D341Med (cell line): ENCODE measurements around the gene PRSS38.
A peak's percentile ranks its signal among the peaks of the same experiment; 100 is the strongest.

Experiments
- DNase-seq: peaks from one replicate; pipeline ENCODE4 v3.0.0; 2012; ENCODE audit warnings: low spot score

Gene PRSS38

DNA sequence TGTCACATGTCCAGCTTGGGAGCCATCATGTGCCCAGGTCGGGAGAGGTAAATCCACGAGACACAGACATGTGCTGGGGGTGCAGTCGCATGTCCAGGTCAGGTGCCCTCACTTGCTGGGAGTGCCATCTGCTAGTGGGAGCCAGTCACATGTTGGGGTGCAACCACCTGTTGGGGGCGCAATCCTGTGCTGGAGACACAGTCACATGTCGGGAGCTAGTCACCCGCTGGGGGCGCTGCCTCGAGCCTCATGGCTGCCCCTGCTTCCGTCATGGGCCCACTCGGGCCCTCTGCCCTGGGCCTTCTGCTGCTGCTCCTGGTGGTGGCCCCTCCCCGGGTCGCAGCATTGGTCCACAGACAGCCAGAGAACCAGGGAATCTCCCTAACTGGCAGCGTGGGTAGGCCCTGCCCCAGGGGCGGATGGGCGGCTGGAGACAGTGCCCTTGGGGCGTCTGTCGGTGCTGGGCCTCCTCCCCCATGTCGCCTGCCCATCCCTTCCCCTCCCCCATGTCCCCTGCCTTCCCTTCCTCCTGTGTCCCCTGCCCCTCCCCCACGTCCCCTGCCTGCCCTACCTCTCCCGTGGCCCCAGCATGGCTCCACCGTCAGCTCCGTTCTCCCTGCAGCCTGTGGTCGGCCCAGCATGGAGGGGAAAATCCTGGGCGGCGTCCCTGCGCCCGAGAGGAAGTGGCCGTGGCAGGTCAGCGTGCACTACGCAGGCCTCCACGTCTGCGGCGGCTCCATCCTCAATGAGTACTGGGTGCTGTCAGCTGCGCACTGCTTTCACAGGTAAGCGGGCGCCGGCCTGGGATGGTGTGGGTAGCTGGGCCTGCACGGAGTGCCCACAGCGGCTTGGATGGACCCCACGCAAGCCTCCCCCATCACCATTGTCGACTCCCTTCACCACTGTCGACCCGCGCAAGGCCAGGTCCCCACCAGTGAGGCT lies at the start of gene PRSS38:
TSS of gene PRSS38 (plus strand) at position 208 of the 942 bp plus-strand sequence. CDS start at position 250, 42 bp downstream.
- peak; percentile 30 for DNase-seq

DNA sequence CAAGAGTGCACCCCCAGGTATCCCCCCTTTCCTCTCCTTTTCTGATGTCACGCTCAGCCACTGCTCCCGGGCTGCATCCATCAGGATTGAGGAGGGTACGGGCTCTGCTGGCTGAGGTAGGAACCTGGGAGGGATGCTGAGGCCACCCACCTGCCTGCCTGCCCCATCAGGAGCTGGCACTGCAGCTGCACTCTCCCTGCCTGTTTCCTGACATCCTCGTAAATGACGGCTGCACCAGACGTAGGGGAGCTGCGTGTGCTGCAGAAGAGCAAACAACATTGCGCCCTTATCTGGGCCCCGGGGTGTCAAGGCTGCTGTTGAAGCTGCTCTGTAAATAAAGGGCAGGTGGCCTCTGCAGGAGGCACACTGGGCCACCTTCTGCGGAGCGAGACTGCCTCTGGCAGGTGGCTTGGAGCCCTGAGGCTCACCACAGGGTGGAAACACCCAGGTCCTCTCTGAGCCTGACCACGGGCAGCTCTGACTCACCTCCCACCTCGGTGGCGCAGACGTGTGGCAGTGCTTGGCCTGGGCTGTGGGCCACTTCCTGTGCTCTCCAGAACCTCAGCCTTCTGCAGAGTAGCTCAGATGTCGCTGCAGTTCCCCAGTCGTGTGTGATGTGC lies 49.4 kb upstream of the PRSS38 start:
- no peak for DNase-seq

DNA sequence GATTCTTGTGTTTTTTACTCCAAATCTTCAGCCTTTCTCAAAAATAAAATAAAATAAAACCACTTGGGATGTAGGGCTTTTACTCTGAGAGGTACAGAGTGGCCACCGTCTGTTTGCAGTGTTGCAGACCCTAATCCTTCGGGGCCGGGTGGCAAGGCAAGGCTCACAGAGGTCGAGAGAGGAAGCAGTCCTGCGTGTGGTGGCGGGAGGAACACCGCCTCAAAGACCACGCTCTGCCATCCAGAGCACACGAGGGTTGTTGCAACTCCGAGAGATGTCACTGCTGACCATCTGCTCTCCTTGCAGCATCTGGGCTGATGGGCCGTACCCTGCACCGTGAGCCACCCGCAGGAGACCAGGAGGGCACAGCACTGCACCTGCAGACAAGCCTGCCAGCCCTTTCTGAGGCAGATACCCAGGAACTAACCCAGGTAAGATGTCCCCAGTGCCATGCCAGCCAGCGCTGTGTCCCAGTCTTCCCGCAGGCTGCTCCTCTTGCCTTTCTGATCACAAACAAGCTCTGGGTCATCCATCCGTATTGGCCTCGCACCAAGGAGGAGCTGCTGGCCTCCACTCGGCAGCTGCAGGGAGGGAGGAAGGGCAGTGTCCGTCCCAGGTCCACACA lies 48.7 kb upstream of the PRSS38 start:
- DNase-seq = no peak

DNA sequence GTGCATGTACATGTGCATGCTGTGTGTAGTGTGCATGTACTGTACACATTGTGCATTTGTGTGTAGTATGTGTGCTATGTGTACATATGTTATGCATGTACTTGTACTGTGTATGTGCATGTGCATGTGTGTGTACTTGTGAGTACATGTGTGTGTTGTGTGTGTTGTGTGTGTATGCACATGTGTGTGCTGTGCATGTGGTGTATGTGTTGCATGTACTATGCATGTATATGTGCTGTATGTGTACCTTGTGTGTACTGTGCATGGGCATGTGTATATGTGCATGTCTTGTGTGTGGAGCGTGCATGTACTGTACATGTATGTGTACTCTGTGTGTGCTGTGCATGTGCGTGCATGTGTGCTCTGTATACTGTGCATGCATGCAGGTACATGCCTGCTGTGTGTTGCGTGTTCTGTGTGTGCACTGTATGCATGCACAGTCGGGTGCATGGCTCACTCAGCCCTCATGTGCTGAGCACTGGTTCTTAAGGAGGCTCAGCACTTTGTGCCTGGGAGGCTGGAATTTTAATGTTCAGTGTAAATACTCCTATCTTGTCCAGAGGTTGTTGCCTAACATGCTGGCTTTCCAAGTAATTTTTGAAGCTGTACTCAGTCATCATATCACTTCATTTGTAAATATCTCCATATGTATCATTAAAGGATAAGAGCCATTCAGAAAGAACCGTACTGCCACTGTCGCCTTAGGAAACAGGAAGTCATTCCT lies 47.9 kb upstream of the PRSS38 start:
- no peak for DNase-seq

DNA sequence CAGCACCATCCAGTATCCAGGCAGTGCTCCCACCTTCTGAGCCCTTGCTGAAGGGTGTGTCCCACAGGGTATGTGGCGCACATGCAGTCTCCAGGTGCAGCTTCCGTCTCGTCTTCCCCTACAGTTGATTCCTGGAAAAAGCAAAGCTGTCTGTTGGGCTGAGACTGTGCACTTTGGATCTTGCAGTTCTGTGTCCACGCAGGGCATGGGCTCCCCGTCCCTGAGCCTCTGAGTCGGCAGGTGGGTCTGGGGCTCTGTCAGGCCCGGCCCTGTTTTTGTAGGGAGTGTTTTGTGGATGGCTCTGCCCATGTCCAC lies 47.4 kb upstream of the PRSS38 start:
- no peak for DNase-seq

DNA sequence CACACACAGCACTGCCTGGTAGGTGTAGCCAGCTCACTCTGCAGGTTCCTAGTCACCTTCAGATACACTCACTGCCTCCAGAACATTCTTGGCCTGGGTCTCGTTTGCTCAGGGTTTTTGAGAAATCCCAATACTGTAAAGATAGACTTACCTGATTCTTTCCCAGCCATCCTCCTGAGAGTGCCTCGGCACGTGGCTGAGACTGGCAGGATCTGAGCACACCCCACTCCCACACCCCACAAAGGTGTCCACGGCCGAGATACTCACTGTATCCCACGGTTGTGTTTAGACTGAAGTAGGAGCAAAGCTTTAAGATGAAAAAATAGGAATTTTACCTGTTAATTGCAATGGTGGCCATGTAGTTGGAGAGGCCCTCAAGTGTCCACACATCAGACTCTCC lies 46.8 kb upstream of the PRSS38 start:
- no peak for DNase-seq

DNA sequence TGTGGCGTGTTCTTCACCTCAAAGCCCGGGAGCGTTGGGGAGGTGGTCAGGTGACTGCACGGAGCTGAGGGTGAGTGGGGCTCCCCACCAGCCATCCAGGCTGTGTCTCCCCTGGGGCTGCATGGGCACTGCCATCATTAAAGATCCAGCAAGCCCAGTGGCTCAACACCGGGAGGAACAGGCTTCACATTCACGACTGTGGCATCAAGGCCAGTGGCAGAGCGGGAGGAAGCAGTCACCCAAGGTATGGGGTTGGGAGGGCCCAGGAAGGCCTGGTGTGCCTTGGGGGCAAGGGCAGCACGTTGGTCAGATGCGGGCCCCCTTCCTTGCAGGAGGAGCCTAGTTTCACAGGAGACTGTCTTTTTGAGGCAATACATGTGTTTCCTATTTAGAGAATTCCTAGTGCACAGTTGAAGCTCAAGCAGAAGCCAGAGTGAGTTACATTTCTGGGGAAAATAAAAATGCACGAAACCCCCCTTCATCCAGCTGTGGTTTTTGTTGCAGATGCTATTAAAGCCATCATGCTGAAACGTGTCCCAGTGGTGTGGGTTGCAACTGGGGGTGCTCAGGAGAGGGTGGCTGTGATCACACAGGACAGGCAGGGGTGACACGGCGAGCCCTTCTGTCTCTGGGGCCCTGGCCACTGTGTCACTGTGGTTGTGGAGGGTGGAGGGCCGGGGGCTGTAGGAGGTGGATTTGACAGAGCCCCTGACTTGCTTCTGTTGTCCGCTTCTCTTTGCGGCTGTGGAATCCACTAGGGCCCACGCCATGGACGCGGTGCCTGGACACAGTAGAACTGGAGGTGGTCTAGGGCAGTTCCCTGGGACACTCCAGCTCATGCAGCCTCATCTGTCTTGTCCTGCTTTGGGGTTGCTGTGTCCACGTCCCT lies 46.2 kb upstream of the PRSS38 start:
- no peak for DNase-seq

DNA sequence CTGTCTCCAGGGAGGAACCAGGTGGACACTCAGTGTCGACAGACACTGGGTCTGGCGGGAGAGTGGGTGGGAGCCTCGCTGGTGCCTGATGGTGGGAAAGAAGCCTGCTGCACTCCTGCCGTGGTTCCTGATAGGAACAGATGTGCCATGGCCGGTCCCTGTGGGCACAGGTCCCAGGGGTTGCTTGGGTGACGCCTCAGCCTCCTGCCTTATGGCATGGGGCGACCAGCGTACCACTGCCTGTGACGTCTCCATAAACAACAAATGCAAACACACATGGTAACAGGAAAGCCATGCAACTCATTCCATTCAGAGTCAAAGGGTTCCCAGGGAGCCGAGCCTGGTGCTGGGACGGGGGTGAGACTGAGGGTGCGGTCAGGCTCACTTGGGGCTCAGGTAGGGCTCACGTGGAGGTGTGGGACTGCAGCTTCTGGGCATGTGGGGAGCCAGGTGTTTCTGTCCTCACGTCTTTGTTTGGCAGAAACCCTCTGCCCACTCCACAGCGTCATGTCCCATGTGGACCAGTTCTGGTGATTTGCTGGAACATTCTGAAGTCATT lies 45.5 kb upstream of the PRSS38 start:
- DNase-seq = no peak

DNA sequence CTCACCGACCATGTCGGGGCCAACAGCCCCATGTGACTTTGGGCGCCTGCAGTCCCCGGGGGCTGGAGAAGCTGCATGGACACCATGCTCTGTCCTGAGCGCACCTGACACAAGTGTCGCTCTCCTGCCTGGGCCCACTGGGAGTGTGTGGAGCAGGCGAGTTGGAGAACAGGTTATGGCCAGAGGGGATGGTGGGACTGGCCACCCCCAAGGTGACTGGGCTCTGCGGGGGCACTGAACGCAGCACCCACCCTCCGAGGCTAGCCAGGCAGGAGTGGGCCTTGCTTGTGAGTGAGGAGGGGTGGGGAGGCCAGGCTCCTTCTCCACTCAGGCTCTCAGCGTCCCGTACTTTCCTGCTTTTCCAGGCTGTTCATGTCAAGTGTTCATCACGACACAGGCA lies 44.7 kb upstream of the PRSS38 start:
- no peak for DNase-seq

DNA sequence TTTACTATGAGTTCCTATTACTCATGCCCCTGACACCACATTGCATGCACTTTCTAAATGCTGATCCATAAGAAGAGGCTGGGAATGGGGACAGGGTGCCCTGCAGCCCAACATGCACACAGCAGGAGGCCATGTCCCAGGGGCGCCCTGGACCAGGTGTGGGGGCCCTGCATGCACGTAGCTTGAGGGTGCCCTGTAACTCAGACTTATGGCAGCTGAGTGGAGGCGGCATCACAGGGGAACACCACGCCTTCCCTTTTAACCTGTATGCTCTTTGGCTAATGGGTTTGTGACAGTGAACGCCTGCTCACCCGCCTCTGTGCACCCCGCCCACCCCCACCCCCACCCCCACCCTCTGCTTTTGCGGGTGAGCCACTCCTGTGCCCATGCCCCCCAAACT lies 44.1 kb upstream of the PRSS38 start:
- no peak for DNase-seq

DNA sequence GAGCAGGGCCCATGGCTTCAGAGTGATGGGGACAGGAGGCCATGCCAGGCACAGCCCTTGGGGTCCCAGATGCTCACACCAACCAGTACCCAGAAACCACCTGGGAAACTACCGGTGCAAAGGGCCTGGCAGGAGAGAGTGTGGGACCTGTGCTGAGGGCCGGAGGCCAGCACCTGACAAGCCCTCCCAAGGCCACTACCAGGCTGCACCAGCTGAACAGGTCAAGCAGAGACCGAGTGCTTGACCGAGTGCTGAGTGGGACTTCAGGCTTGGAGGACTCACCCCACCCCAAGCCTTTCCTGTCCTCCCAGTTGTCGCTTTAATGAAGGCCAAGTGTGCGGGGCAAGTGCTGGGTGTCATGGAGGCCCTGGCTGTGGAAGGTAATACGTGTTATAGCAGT lies 43.7 kb upstream of the PRSS38 start:
- DNase-seq = no peak

DNA sequence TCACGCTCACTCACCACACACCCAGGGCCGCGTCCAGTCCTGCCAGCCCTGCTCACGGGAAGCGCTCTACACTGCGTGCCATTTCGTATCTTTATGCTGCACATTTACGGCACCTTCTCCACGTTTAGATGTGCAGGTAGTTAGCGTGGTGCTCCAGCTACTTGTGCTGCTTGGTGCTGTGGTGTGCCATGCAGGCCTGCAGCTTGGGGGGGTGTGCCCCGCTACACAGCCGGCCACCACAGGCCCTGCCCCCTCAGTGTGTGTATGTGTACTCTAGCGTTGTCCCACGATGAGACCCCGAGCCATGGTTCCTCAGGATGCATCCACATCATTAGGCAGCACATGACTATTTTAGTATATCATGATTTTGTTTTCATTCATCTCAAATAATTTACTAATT lies 41.9 kb upstream of the PRSS38 start:
- no peak for DNase-seq

DNA sequence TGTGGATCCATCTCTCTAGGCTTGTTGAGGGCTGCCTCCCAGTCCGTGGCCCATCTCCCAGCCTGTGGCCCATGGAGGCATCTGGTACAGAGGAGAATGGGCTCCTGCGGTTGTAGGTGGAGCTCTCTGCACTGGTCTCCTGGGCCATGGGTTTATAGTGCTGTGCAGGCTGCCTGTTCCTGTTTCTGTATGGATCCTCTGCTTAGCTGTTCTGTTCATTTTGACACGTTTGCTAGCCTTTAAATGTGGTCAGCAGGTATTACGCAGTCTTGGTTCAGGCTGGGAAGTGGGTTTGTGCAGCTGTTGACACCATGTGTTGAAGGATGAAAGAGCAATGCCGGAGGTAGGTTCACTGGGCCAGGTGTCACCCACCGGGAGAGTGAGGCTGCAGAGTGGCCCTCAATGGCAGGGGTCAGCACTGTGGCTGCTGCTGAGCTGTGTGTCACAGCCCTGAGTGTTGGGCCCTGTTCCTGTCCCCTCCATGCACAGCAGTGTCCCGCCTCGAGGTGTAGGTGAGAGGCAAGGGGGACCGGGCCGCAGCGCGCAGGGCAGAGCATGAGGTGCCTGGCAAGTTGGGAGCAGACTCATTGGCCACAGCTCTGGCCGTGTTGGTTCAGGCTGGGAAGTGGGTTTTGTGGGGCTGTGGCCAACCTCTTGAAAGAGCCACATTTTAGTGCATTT lies 41.3 kb upstream of the PRSS38 start:
- no peak for DNase-seq

DNA sequence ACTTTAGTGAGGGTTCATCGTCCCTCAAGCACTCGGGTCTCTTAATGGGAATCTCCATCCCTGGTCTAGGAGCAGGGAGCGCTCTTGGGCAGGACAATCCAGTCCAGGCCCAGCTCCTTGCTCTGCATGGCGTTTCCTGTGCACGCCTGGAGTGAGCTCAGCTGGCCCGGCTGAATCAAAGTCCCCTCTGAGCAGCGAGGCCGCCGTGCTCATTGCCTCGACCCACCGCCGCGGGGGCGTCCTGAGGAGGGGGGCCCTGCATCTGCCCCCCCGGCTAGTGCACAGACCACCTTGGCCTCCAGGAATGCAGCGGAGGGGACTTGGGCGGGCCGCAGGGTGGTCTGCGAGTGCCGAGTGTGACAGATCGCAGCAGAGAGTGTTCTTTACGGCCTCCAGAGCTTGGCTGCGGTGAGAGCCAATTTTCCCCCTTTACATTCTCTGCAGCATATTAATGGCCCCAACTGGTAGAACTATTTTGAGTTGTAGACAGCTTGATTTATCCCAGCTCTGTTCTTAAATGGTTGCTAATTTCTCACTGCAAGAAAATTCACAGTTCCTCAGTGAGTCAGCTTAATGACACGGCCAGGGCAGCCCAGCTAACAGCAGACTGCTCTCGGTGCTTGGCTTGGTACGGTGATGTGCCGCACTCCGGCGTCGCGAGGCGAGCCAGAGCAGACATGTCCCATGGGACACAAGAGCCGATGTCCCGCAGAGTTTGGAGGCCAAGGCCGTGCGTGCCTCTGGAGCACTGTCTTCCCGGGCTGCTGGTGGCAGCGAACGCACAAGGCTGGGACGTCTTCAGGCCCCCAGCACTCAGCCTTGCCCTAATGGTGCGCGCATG lies 40.4 kb upstream of the PRSS38 start:
- DNase-seq = no peak

DNA sequence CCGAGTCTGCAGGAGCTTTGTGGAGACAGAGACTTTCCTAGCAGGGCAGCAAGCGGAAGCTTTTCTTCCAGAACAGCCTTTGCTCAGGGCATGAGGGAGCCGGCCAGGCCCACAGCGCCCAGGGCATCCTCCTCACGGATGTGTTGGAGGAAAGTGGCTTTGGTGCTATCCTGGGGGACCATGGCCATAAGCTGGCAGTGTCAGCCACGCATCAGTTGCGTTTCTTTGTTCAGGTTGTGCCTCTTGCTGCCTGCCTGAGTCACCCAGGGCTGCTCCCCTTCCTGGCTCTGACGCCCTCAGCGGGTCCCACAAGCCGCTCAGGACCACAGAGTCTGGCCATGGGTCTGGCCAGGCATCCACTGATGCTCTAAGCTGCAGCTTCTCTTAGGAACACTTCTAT lies 39.6 kb upstream of the PRSS38 start:
- DNase-seq = no peak

DNA sequence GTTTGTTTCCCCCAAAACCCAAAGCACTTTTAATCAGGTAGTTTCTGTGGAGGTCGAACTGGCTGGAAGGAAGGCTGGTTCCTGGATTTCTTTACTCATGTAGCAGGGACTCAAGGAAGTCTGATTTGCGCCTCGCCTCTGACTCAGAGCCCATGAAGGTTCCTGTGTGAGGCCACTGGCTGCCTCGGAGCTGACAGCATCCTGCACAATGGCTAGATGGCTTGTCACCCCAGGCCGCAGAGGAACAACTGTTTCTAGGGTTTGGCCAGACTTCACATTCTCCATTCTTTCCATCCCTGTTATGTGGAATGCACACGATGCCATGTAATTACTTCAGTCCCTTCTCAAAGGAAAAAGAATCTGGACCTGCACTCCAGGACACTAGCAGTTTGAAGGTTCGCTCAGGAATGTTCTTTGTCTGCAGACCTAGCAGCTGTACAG lies 39.1 kb upstream of the PRSS38 start:
- DNase-seq = no peak

DNA sequence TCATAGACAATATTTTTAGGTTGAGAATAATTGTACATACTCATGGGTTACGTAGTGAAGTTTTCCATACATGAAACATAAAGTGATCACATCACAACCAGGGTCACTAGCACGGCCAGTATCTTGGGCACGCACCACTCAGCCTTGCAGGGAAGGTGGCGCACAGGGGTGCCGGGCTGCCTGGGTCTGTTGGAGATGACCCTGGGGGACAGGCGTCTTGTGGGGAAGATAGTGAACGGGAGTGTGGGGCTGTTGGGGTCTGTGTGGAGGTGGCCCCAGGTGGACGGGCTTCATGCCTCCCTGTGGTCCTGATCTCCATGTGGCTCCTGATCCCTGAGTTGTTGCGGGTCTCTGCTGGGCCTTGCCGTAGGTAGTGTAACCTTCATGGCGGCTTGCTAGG lies 38.3 kb upstream of the PRSS38 start:
- DNase-seq = no peak

DNA sequence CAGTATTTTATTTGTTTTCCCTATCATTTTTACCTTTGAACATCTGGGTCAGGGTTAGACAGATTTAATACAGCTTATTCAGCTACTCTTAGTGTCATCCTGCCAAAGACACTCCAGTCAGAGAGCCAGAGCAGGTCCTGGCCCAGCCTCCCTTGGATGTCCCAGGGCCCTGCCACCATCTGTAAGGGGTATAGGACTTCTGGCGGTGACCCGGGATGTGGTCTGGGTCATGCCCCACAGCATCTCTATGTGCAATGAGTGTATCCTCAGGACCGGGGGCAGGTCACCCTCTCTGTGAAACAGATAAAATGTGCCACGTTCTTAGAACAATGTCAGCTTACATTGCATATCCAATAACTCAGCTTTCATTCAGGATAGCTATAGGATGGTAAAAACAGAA lies 37.8 kb upstream of the PRSS38 start:
- DNase-seq = no peak

DNA sequence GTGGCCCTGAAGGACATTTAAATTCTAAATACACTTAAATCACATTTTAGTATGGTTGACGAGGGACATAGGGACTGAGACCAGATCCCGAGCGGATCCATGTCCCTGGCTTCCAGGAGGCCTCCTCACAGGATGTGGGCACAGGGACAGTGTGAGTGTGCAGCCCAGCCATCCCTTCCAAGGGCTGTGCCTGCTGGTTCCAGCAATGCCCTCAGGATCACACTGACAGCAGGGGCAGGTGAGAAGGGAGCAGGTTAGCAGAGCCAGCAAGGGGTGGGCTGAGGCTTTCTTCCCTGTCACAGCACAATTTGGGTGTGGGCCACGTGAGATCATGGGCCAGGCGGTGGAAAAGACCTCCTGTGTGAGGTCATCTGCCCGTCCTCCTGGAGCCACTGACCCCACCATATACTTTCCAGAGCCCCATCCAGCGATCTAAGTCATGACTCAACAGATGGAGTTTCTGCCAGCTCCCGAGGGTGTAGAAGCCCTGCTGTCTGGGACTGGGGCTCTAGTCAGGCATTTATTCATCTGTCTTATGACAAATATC lies 37.0 kb upstream of the PRSS38 start:
- DNase-seq = no peak
